Stimulated activated naive CD8-positive, alpha-beta T cell treated with anti-CD3 and anti-CD28 coated beads, Interleukin-15, Interleukin-2, amounts not matched to agents 100 ng/mL and 50 ng/mL, for 24 hours (primary cell): ENCODE data around the gene OGFRL1.

Experiments used
- H3K27ac Mint-ChIP-seq: one replicate; pipeline ENCODE4 v1.8.0; 2021; ENCODE audit warnings: mild to moderate bottlenecking, mixed read lengths
- H3K27me3 Mint-ChIP-seq: one replicate; pipeline ENCODE4 v1.8.0; 2021; ENCODE audit warnings: mixed read lengths
- H3K36me3 Mint-ChIP-seq: one replicate; pipeline ENCODE4 v1.8.0; 2021; ENCODE audit warnings: low read depth, mixed read lengths
- H3K4me1 Mint-ChIP-seq: one replicate; pipeline ENCODE4 v1.8.0; 2021; ENCODE audit warnings: low read depth, mixed read lengths
- H3K4me3 Mint-ChIP-seq: one replicate; pipeline ENCODE4 v1.8.0; 2021; ENCODE audit warnings: mild to moderate bottlenecking, mixed read lengths
- H3K9me3 Mint-ChIP-seq: one replicate; pipeline ENCODE4 v1.8.0; 2021; ENCODE audit warnings: mixed read lengths

Gene OGFRL1

GRCh38 chr6:71288228-71289038 lies at the start of gene OGFRL1:
OGFRL1 (plus strand) TSS chr6:71288811; CDS start chr6:71288937, 126 bp downstream.
- H3K27me3 Mint-ChIP-seq: no peaks in the 10 kb centered on the region
- H3K9me3 Mint-ChIP-seq: no peaks in the 10 kb centered on the region
- H3K36me3 Mint-ChIP-seq: peaks cover 8% of the 10 kb centered on the region
- peaks cover 42% of the 10 kb centered on the region for H3K4me1 Mint-ChIP-seq
- peak within 1 kb of the TSS; percentile 76 for H3K27ac Mint-ChIP-seq
- H3K4me3 Mint-ChIP-seq: peak within 1 kb of the TSS; percentile 84

GRCh38 chr6:71239694-71240093 lies 48.9 kb upstream of the OGFRL1 start:
- no peak overlapping the region for H3K27ac Mint-ChIP-seq
- no peaks in the 10 kb centered on the region for H3K4me1 Mint-ChIP-seq
- peaks cover 4% of the 10 kb centered on the region for H3K27me3 Mint-ChIP-seq
- H3K36me3 Mint-ChIP-seq: no peaks in the 10 kb centered on the region
- no peak overlapping the region for H3K4me3 Mint-ChIP-seq
- H3K9me3 Mint-ChIP-seq: no peaks in the 10 kb centered on the region

GRCh38 chr6:71245265-71246049 lies 43.2 kb upstream of the OGFRL1 start:
- Mint-ChIP-seq H3K36me3 (no peaks in the 10 kb centered on the region), H3K9me3 (no peaks in the 10 kb centered on the region), H3K27ac (no peak overlapping the region), H3K27me3 (peaks cover 4% of the 10 kb centered on the region), H3K4me1 (peaks cover 16% of the 10 kb centered on the region), H3K4me3 (no peak overlapping the region)

- Mint-ChIP-seq H3K36me3 (no peaks in the 10 kb centered on the region), H3K4me3 (no peak overlapping the region), H3K27ac (no peak overlapping the region)
Observed at GRCh38 chr6:71246596-71246995, 42.0 kb upstream of the OGFRL1 start.

GRCh38 chr6:71248306-71248765 lies 40.3 kb upstream of the OGFRL1 start:
- peaks cover 4% of the 10 kb centered on the region for H3K27me3 Mint-ChIP-seq
- no peak overlapping the region for H3K4me3 Mint-ChIP-seq

More at GRCh38 chr6:71246596-71246995, 42.0 kb upstream of the OGFRL1 start:
- Mint-ChIP-seq H3K9me3 (no peaks in the 10 kb centered on the region), H3K27me3 (no peaks in the 10 kb centered on the region), H3K4me1 (peaks cover 28% of the 10 kb centered on the region)

GRCh38 chr6:71248878-71249544 lies 39.6 kb upstream of the OGFRL1 start:
- peaks cover 4% of the 10 kb centered on the region for H3K27me3 Mint-ChIP-seq
- peaks cover 37% of the 10 kb centered on the region for H3K4me1 Mint-ChIP-seq
- H3K27ac Mint-ChIP-seq: no peak overlapping the region
- H3K9me3 Mint-ChIP-seq: no peaks in the 10 kb centered on the region
- H3K4me3 Mint-ChIP-seq: no peak overlapping the region
- H3K36me3 Mint-ChIP-seq: no peaks in the 10 kb centered on the region

More at GRCh38 chr6:71248306-71248765, 40.3 kb upstream of the OGFRL1 start:
- H3K4me1 Mint-ChIP-seq: peaks cover 37% of the 10 kb centered on the region
- H3K36me3 Mint-ChIP-seq: no peaks in the 10 kb centered on the region
- H3K27ac Mint-ChIP-seq: no peak overlapping the region
- H3K9me3 Mint-ChIP-seq: no peaks in the 10 kb centered on the region

- Mint-ChIP-seq H3K9me3 (no peaks in the 10 kb centered on the region), H3K27me3 (peaks cover 4% of the 10 kb centered on the region), H3K27ac (no peak overlapping the region), H3K4me1 (peaks cover 37% of the 10 kb centered on the region), H3K36me3 (no peaks in the 10 kb centered on the region), H3K4me3 (no peak overlapping the region)
Observed at GRCh38 chr6:71250099-71250602, 38.5 kb upstream of the OGFRL1 start.

- peaks cover 37% of the 10 kb centered on the region for H3K4me1 Mint-ChIP-seq
- H3K9me3 Mint-ChIP-seq: no peaks in the 10 kb centered on the region
- H3K36me3 Mint-ChIP-seq: no peaks in the 10 kb centered on the region
- no peak overlapping the region for H3K27ac Mint-ChIP-seq
- peaks cover 7% of the 10 kb centered on the region for H3K27me3 Mint-ChIP-seq
- H3K4me3 Mint-ChIP-seq: no peak overlapping the region
Observed at GRCh38 chr6:71252410-71252809, 36.2 kb upstream of the OGFRL1 start.

GRCh38 chr6:71252960-71253359 lies 35.7 kb upstream of the OGFRL1 start:
- no peak overlapping the region for H3K4me3 Mint-ChIP-seq
- H3K36me3 Mint-ChIP-seq: no peaks in the 10 kb centered on the region
- H3K4me1 Mint-ChIP-seq: peaks cover 37% of the 10 kb centered on the region
- H3K27me3 Mint-ChIP-seq: peaks cover 7% of the 10 kb centered on the region
- H3K27ac Mint-ChIP-seq: no peak overlapping the region
- H3K9me3 Mint-ChIP-seq: no peaks in the 10 kb centered on the region

- H3K27ac Mint-ChIP-seq: no peak overlapping the region
Observed at GRCh38 chr6:71254323-71254722, 34.3 kb upstream of the OGFRL1 start.

GRCh38 chr6:71258078-71258866 lies 30.3 kb upstream of the OGFRL1 start:
- Mint-ChIP-seq H3K36me3 (no peaks in the 10 kb centered on the region), H3K27ac (no peak overlapping the region), H3K27me3 (peaks cover 19% of the 10 kb centered on the region), H3K4me1 (no peaks in the 10 kb centered on the region), H3K4me3 (no peak overlapping the region), H3K9me3 (no peaks in the 10 kb centered on the region)

More at GRCh38 chr6:71254323-71254722, 34.3 kb upstream of the OGFRL1 start:
- Mint-ChIP-seq H3K4me3 (no peak overlapping the region), H3K9me3 (no peaks in the 10 kb centered on the region), H3K36me3 (no peaks in the 10 kb centered on the region), H3K4me1 (peaks cover 30% of the 10 kb centered on the region), H3K27me3 (peaks cover 7% of the 10 kb centered on the region)

- Mint-ChIP-seq H3K9me3 (no peaks in the 10 kb centered on the region), H3K27me3 (peaks cover 19% of the 10 kb centered on the region), H3K4me1 (no peaks in the 10 kb centered on the region), H3K36me3 (no peaks in the 10 kb centered on the region), H3K4me3 (no peak overlapping the region), H3K27ac (peak overlapping the region; percentile 4)
Observed at GRCh38 chr6:71259888-71260604, 28.6 kb upstream of the OGFRL1 start.

- no peak overlapping the region for H3K4me3 Mint-ChIP-seq
- no peaks in the 10 kb centered on the region for H3K9me3 Mint-ChIP-seq
- H3K27ac Mint-ChIP-seq: no peak overlapping the region
- no peaks in the 10 kb centered on the region for H3K4me1 Mint-ChIP-seq
- H3K36me3 Mint-ChIP-seq: no peaks in the 10 kb centered on the region
- H3K27me3 Mint-ChIP-seq: peaks cover 15% of the 10 kb centered on the region
Observed at GRCh38 chr6:71262914-71263313, 25.7 kb upstream of the OGFRL1 start.
